Neural cell (in vitro differentiated cells): Measurements from ENCODE around the gene KCTD13. TPM values are rescaled to one million over a fixed set of nuclear protein-coding genes. Genes with fewer than 3 reads are reported as not detected.
"Not testable (repeated sequence)": the region's sequence is repeated elsewhere in the genome, so short reads cannot be mapped to it uniquely, and the experiment has no call there.

Experiments
- H2AFZ ChIP-seq: fragments of 200-600, 300-800 bp; sonication (generic), shearing (Covaris generic); 2 replicates; pipeline ENCODE4 v1.6.0; 2014; ENCODE audit warnings: low read depth, mild to moderate bottlenecking, antibody characterized with exemption, low read length, moderate library complexity
- H3F3A ChIP-seq: fragments of 200-600 bp; shearing (Covaris generic); 2 replicates; pipeline ENCODE4 v1.6.1; 2016; ENCODE audit warnings: mild to moderate bottlenecking, moderate library complexity, mixed read lengths, antibody characterized with exemption, low read length; ENCODE audit not compliant: insufficient read depth, poor library complexity, severe bottlenecking
- H3K27ac ChIP-seq: fragments of 200-600, 300-800 bp; sonication (generic), shearing (Covaris generic); 2 replicates; pipeline ENCODE4 v1.5.1; 2014; ENCODE audit warnings: mild to moderate bottlenecking, low read length, moderate library complexity
- H3K27me3 ChIP-seq: fragments of 300-800, 200-600 bp; sonication (generic), shearing (Covaris generic); 2 replicates; pipeline ENCODE4 v1.6.0; 2014; ENCODE audit warnings: mild to moderate bottlenecking, low read depth, low read length, moderate library complexity; ENCODE audit not compliant: insufficient read depth
- H3K36me3 ChIP-seq: fragments of 300-800, 200-600 bp; sonication (generic), shearing (Covaris generic); 2 replicates; pipeline ENCODE4 v1.5.1; 2014; ENCODE audit warnings: mild to moderate bottlenecking, antibody characterized with exemption, low read length, moderate library complexity; ENCODE audit not compliant: insufficient read depth
- H3K4me2 ChIP-seq: fragments of 300-800, 200-600 bp; sonication (generic), shearing (Covaris generic); 2 replicates; pipeline ENCODE4 v1.6.0; 2014; ENCODE audit warnings: mild to moderate bottlenecking, low read length
- H3K4me3 ChIP-seq: fragments of 300-800, 200-600 bp; sonication (generic), shearing (Covaris generic); 2 replicates; pipeline ENCODE4 v1.5.1; 2014; ENCODE audit warnings: mild to moderate bottlenecking, low read length, moderate library complexity
- H3K79me2 ChIP-seq: fragments of 200-600 bp; shearing (Covaris generic); replicated peaks from 2 replicates; pipeline ENCODE4 v1.6.0; 2014; ENCODE audit warnings: mild to moderate bottlenecking, low read length, moderate library complexity; ENCODE audit not compliant: insufficient read depth
- H3K9ac ChIP-seq: fragments of 300-800, 200-600 bp; sonication (generic), shearing (Covaris generic); 2 replicates; pipeline ENCODE4 v1.6.1; 2016; ENCODE audit warnings: mild to moderate bottlenecking, low read length, mixed read lengths
- H3K9me2 ChIP-seq: fragments of 200-600 bp; shearing (Covaris generic); 2 replicates; pipeline ENCODE4 v1.6.1; 2016; ENCODE audit warnings: mild to moderate bottlenecking, low read length, mixed read lengths; ENCODE audit not compliant: insufficient read depth
- H3K9me3 ChIP-seq: fragments of 200-600, 300-800 bp; sonication (generic), shearing (Covaris generic); 2 replicates; pipeline ENCODE4 v1.6.1; 2016; ENCODE audit warnings: mild to moderate bottlenecking, mixed run types, low read length, moderate library complexity, mixed read lengths
- H4K20me1 ChIP-seq: fragments of 200-600 bp; shearing (Covaris generic); 2 replicates; pipeline ENCODE4 v1.6.1; 2016; ENCODE audit warnings: mild to moderate bottlenecking, mixed run types; ENCODE audit not compliant: insufficient read depth
- EP300 ChIP-seq: fragments of 450-650 bp; conservative IDR thresholded peaks from 2 replicates; pipeline ENCODE4 v1.6.1; 2014; ENCODE audit warnings: antibody characterized with exemption, mild to moderate bottlenecking, moderate library complexity; ENCODE audit not compliant: poor library complexity, severe bottlenecking
- EZH2 ChIP-seq: fragments of 200-600, 300-800 bp; shearing (Covaris generic), sonication (generic); IDR thresholded peaks from 2 replicates; pipeline ENCODE4 v1.6.1; 2014; ENCODE audit warnings: antibody characterized with exemption, low read length, borderline replicate concordance, mild to moderate bottlenecking; ENCODE audit not compliant: insufficient read depth, poor library complexity, severe bottlenecking
- MXI1 ChIP-seq: fragments of 450-650 bp; conservative IDR thresholded peaks from 2 replicates; pipeline ENCODE4 v1.6.1; 2014; ENCODE audit warnings: antibody characterized with exemption, mild to moderate bottlenecking; ENCODE audit not compliant: poor library complexity, severe bottlenecking
- POLR2AphosphoS5 ChIP-seq: IDR thresholded peaks from 2 replicates; pipeline ENCODE4 v1.6.1; 2012
- RAD21 ChIP-seq: fragments of 450-650 bp; conservative IDR thresholded peaks from 2 replicates; pipeline ENCODE4 v1.6.1; 2014; ENCODE audit warnings: antibody characterized with exemption, mild to moderate bottlenecking, moderate library complexity
- SMC3 ChIP-seq: fragments of 450-650 bp; conservative IDR thresholded peaks from 2 replicates; pipeline ENCODE4 v1.6.1; 2014; ENCODE audit warnings: antibody characterized with exemption, mild to moderate bottlenecking, moderate library complexity; ENCODE audit not compliant: poor library complexity
- TAF1 ChIP-seq: IDR thresholded peaks from 2 replicates; pipeline ENCODE4 v1.6.1; 2012; ENCODE audit warnings: low read depth
- polyA plus RNA-seq: library from polyadenylated mRNA; depleted of rRNA; stranded (reverse); fragments of >200 nt; gene quantifications from 2 replicates; pipeline ENCODE4 v1.2.3, GENCODE V29; 2014
- TF ChIP-seq, protein P1 (sequence below): fragments of 450-650 bp; IDR thresholded peaks from 2 replicates; pipeline ENCODE4 v1.5.1; 2014; ENCODE audit warnings: antibody characterized with exemption, mild to moderate bottlenecking, moderate library complexity; ENCODE audit not compliant: poor library complexity, severe bottlenecking
- TF ChIP-seq, protein P2 (sequence below): IDR thresholded peaks from 2 replicates; pipeline ENCODE4 v1.6.1; 2012; ENCODE audit warnings: borderline replicate concordance

The KCTD13 gene
- polyA plus RNA-seq, 1 donor from 2014 or later, result 55.0 TPM

DNA sequence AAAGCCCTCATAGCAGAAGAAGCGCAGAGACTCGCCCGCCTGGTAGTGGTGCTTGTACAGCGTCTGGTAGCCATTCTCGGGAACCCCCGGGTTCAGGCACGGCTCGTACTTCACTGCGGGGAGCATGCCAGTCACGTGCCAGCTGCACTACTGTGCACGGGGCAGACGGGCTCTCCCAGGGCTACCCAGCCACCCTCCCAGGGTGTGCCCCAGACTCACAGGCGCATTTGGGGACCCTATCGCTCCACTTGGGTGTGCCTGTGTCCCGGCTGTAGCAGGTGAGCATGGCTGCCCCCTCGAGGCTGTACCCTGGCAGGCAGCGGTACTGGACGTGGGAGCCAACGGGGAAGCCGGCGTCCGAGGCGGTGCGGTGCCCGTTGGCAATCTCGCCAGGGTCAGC lies 52.7 kb downstream of the KCTD13 start:
- Histone ChIP-seq H3K27me3 (peaks cover 5% of the 10 kb centered on the region), H3K9ac (no peak overlapping the region), H3F3A (no peaks in the 10 kb centered on the region), H3K79me2 (no peaks in the 10 kb centered on the region), H3K36me3 (no peaks in the 10 kb centered on the region), H3K9me2 (no peaks in the 10 kb centered on the region), H3K9me3 (no peaks in the 10 kb centered on the region), H3K4me2 (no peak overlapping the region), H4K20me1 (no peaks in the 10 kb centered on the region), H3K4me3 (no peak overlapping the region), H2AFZ (no peak overlapping the region), H3K27ac (no peak overlapping the region)
- no peak for TF ChIP-seq RAD21
- TF ChIP-seq EP300, result no peak
- TF ChIP-seq, protein P1, sequence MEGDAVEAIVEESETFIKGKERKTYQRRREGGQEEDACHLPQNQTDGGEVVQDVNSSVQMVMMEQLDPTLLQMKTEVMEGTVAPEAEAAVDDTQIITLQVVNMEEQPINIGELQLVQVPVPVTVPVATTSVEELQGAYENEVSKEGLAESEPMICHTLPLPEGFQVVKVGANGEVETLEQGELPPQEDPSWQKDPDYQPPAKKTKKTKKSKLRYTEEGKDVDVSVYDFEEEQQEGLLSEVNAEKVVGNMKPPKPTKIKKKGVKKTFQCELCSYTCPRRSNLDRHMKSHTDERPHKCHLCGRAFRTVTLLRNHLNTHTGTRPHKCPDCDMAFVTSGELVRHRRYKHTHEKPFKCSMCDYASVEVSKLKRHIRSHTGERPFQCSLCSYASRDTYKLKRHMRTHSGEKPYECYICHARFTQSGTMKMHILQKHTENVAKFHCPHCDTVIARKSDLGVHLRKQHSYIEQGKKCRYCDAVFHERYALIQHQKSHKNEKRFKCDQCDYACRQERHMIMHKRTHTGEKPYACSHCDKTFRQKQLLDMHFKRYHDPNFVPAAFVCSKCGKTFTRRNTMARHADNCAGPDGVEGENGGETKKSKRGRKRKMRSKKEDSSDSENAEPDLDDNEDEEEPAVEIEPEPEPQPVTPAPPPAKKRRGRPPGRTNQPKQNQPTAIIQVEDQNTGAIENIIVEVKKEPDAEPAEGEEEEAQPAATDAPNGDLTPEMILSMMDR, result no peak
- no peak for TF ChIP-seq POLR2AphosphoS5

GRCh38 chr16:29871822-29872546 lies 54.0 kb downstream of the KCTD13 start:
- H3K9me3 ChIP-seq, result no peaks in the 10 kb centered on the region
- H3K79me2 ChIP-seq, result no peaks in the 10 kb centered on the region
- H3K27ac ChIP-seq, result no peak overlapping the region
- no peaks in the 10 kb centered on the region for H3K9me2 ChIP-seq
- no peaks in the 10 kb centered on the region for H3F3A ChIP-seq
- TF ChIP-seq POLR2AphosphoS5, result no peak
- TF ChIP-seq EP300, result no peak
- TF ChIP-seq, protein P1, result no peak
- TF ChIP-seq, protein P2, sequence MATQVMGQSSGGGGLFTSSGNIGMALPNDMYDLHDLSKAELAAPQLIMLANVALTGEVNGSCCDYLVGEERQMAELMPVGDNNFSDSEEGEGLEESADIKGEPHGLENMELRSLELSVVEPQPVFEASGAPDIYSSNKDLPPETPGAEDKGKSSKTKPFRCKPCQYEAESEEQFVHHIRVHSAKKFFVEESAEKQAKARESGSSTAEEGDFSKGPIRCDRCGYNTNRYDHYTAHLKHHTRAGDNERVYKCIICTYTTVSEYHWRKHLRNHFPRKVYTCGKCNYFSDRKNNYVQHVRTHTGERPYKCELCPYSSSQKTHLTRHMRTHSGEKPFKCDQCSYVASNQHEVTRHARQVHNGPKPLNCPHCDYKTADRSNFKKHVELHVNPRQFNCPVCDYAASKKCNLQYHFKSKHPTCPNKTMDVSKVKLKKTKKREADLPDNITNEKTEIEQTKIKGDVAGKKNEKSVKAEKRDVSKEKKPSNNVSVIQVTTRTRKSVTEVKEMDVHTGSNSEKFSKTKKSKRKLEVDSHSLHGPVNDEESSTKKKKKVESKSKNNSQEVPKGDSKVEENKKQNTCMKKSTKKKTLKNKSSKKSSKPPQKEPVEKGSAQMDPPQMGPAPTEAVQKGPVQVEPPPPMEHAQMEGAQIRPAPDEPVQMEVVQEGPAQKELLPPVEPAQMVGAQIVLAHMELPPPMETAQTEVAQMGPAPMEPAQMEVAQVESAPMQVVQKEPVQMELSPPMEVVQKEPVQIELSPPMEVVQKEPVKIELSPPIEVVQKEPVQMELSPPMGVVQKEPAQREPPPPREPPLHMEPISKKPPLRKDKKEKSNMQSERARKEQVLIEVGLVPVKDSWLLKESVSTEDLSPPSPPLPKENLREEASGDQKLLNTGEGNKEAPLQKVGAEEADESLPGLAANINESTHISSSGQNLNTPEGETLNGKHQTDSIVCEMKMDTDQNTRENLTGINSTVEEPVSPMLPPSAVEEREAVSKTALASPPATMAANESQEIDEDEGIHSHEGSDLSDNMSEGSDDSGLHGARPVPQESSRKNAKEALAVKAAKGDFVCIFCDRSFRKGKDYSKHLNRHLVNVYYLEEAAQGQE, result no peak
- TF ChIP-seq RAD21, result no peak
- TF ChIP-seq SMC3, result no peak
- TF ChIP-seq TAF1, result no peak
- no peak for TF ChIP-seq MXI1
- TF ChIP-seq EZH2, result no peak
- H3K4me3 ChIP-seq, result no peak overlapping the region
- H3K36me3 ChIP-seq, result no peaks in the 10 kb centered on the region
- H2AFZ ChIP-seq, result no peak overlapping the region
- H3K27me3 ChIP-seq, result no peaks in the 10 kb centered on the region
- H3K4me2 ChIP-seq, result no peak overlapping the region
- no peak overlapping the region for H3K9ac ChIP-seq
- H4K20me1 ChIP-seq, result no peaks in the 10 kb centered on the region

GRCh38 chr16:29869067-29869466 lies 57.0 kb downstream of the KCTD13 start:
- H3K36me3 ChIP-seq, H3K27me3 ChIP-seq, H3K27ac ChIP-seq, H3K4me2 ChIP-seq, H3K79me2 ChIP-seq, H3K9me2 ChIP-seq, H3K9me3 ChIP-seq, H3F3A ChIP-seq, H3K4me3 ChIP-seq, H3K9ac ChIP-seq, H4K20me1 ChIP-seq, H2AFZ ChIP-seq: not testable (repeated sequence)
